ENCODE measurements around the gene TMA7.

The TMA7 gene

DNA sequence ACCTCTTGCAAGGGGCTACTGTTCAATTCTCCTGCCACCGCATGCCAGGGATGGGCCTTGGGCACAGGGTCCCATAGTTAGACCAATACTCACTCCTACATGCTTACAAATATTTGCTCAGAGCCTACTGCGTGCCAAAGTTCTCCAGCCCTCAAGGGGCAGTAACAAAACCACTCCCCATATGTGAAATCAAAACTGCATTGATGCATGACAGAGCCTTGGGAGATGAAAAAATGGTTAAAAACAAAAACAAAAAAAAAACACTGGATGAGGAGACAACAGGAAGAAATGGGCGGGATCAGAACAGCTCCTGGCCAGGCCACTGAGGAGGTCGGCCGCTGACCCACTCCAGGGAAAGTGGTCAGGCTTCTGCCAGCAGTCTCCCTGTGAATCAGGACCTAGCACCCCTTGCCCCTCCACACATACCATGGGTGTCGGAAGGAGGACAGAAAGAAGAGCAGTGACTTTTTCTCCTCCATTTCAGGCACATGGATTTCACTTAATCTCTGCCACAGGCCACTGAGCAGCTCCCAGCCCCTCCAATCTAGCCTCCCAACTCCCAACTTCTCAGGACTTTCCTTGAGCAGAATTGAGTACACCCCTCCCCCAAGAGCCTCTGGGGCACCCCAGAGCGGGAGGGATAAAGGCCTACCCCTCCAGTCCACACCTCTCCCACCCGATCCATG, 13.0 kb upstream of the TMA7 start:
- H3K9me3 ChIP-seq (ENCODE audit: control insufficient read depth, insufficient read depth, low read depth, low read length) = no peaks in the 10 kb centered on the region
- peaks cover 3% of the 10 kb centered on the region; the same call in 1 of the 2 replicates for H3K4me1 ChIP-seq (ENCODE audit: control insufficient read depth, insufficient read depth, low read length)
- H3K36me3 ChIP-seq (ENCODE audit: control insufficient read depth in 2 of 2, insufficient read depth in 1 of 2, low read length in 2 of 2) = peaks cover 0 to 11% of the 10 kb centered on the region in 2 experiments; a peak in 1 of 3 replicates
- TF ChIP-seq IKZF3 (tag by site-specific recombination; IDR thresholded peaks at IDR 0.05) (no peak), ZNF280C (tag by site-specific recombination; IDR thresholded peaks at IDR 0.05) (no peak), ZNF621 (tag by site-specific recombination; IDR thresholded peaks at IDR 0.05) (no peak), ZNF654 (tag by site-specific recombination; IDR thresholded peaks at IDR 0.05; ENCODE audit: low read depth) (no peak), ZNF707 (tag by site-specific recombination; IDR thresholded peaks at IDR 0.05) (no peak), ZSCAN23 (tag by site-specific recombination; IDR thresholded peaks at IDR 0.05) (no peak), ZXDB (tag by site-specific recombination; IDR thresholded peaks at IDR 0.05) (no peak), WT1 (tag by site-specific recombination; IDR thresholded peaks at IDR 0.05) (no peak), KLF9 (tag by site-specific recombination; IDR thresholded peaks at IDR 0.05; ENCODE audit: low read depth) (no peak), ZNF626 (tag by site-specific recombination; IDR thresholded peaks at IDR 0.05) (no peak), ZNF623 (tag by site-specific recombination; IDR thresholded peaks at IDR 0.05) (no peak), ZBTB44 (tag by site-specific recombination; IDR thresholded peaks at IDR 0.05) (no peak), ZNF514 (tag by site-specific recombination; IDR thresholded peaks at IDR 0.05) (no peak), ZBTB48 (tag by site-specific recombination; IDR thresholded peaks at IDR 0.05) (no peak), ZNF311 (tag by site-specific recombination; IDR thresholded peaks at IDR 0.05; ENCODE audit: borderline replicate concordance) (no peak), ZNF404 (tag by site-specific recombination; IDR thresholded peaks at IDR 0.05) (no peak), ZNF704 (tag by site-specific recombination; IDR thresholded peaks at IDR 0.05) (no peak)
- TF ChIP-seq, protein P1, sequence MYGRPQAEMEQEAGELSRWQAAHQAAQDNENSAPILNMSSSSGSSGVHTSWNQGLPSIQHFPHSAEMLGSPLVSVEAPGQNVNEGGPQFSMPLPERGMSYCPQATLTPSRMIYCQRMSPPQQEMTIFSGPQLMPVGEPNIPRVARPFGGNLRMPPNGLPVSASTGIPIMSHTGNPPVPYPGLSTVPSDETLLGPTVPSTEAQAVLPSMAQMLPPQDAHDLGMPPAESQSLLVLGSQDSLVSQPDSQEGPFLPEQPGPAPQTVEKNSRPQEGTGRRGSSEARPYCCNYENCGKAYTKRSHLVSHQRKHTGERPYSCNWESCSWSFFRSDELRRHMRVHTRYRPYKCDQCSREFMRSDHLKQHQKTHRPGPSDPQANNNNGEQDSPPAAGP (tag by site-specific recombination; IDR thresholded peaks at IDR 0.05) = no peak
- TF ChIP-seq, protein P2, sequence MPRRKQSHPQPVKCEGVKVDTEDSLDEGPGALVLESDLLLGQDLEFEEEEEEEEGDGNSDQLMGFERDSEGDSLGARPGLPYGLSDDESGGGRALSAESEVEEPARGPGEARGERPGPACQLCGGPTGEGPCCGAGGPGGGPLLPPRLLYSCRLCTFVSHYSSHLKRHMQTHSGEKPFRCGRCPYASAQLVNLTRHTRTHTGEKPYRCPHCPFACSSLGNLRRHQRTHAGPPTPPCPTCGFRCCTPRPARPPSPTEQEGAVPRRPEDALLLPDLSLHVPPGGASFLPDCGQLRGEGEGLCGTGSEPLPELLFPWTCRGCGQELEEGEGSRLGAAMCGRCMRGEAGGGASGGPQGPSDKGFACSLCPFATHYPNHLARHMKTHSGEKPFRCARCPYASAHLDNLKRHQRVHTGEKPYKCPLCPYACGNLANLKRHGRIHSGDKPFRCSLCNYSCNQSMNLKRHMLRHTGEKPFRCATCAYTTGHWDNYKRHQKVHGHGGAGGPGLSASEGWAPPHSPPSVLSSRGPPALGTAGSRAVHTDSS (tag by site-specific recombination; IDR thresholded peaks at IDR 0.05) = no peak
- no peak overlapping the region for H3K27ac ChIP-seq (ENCODE audit: extremely low read depth, low read depth, low read length)
- H3K4me3 ChIP-seq (ENCODE audit: low read depth, low read length) = no peak overlapping the region
- ChIA-PET CTCF (interaction anchor here (0.8 to 4.1 kb wide), 2 partner anchors 9 to 13 kb away, joined by 3 to 25 read pairs; no protein-coding TSS in a partner anchor), POLR2A (interaction anchor here (0.9 kb wide), 1 partner anchor 13 kb away, joined by 3 read pairs; the partner anchor contains the start of genes CCDC51 and TMA7)
